SK-N-SH (cell line): Measurements from ENCODE around the gene XKR7. TPM values are rescaled to one million over a fixed set of nuclear protein-coding genes. Genes with fewer than 3 reads are reported as not detected.

Experiments
- EP300 ChIP-seq, 2 experiments: IDR thresholded peaks; 2 replicates each; pipeline versions ENCODE4 v1.4.0 to v1.6.1; 2012; ENCODE audit warnings: borderline replicate concordance in 1 of 2, low read depth in 1 of 2, low read length in 1 of 2
- EZH2phosphoT487 ChIP-seq: fragments of 200-600 bp; sonication (generic); IDR thresholded peaks from 2 replicates; pipeline ENCODE4 v1.6.1; 2017; ENCODE audit warnings: low read depth, mixed run types, mild to moderate bottlenecking, antibody characterized with exemption, moderate library complexity, borderline replicate concordance
- NRF1 ChIP-seq: IDR thresholded peaks from 2 replicates; pipeline ENCODE4 v1.6.1; 2012; ENCODE audit warnings: low read depth, mild to moderate bottlenecking, low read length
- RCOR1 ChIP-seq: fragments of 150-350 bp; IDR thresholded peaks from 2 replicates; pipeline ENCODE4 v1.6.1; 2017; ENCODE audit warnings: antibody characterized with exemption, low read length
- SIN3A ChIP-seq: IDR thresholded peaks from 2 replicates; pipeline ENCODE4 v1.6.1; 2012; ENCODE audit warnings: low read depth, mild to moderate bottlenecking, low read length, moderate library complexity, borderline replicate concordance
- polyA plus RNA-seq, 3 experiments: library from polyadenylated mRNA; depleted of rRNA; stranded (reverse); fragments of >200 nt; gene quantifications; 2 replicates each; pipeline ENCODE4 v1.2.3, GENCODE V29; 2012
- small RNA-seq, 7 experiments: library from RNA; depleted of rRNA; stranded (forward); fragments of <200 nt; gene quantifications; one replicate each; pipeline ENCODE3, GENCODE V24; 2012
- TF ChIP-seq, protein P1 (sequence below): IDR thresholded peaks from 2 replicates; pipeline ENCODE4 v1.4.0; 2012; ENCODE audit warnings: low read depth, borderline replicate concordance
- TF ChIP-seq, protein P2 (sequence below): IDR thresholded peaks from 2 replicates; pipeline ENCODE4 v1.6.1; 2012; ENCODE audit warnings: mild to moderate bottlenecking, low read depth, low read length, moderate library complexity
- TF ChIP-seq, protein P3 (sequence below): IDR thresholded peaks from 2 replicates; pipeline ENCODE4; 2012

XKR7 gene
- polyA plus RNA-seq, 1 of the 3 experiments (the other 2 are of a cell fraction): 0.02 TPM

DNA sequence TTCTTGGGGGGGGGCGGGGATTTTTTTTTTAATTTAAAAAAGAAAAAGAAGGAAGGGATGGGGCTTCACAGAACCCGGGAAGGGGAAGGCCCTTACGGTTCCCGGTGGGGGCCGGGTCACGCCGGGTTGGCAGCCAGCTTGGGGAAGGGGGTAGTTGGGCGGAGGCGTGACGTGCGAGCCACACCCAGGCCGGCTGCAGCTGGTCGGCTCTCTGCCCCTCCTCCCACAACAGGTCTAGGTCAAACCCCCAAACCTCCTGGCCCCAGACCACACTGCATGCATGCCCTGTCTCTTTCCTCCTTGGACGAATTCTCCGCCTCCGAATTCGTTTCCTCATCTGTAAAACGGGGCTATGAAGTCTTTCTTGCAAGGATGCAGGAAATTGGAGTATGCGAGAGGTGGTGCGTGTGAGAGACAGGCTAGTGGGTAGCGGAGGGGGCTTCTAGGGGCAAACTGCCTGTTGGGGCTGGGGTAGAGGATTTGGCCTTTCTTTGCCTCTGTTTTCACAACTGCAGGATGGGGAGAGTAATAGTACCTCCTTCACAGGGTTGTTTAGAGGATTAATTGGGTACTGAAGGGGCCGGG is 84.9 kb downstream of the XKR7 start (continued):
- TF ChIP-seq, protein P1, sequence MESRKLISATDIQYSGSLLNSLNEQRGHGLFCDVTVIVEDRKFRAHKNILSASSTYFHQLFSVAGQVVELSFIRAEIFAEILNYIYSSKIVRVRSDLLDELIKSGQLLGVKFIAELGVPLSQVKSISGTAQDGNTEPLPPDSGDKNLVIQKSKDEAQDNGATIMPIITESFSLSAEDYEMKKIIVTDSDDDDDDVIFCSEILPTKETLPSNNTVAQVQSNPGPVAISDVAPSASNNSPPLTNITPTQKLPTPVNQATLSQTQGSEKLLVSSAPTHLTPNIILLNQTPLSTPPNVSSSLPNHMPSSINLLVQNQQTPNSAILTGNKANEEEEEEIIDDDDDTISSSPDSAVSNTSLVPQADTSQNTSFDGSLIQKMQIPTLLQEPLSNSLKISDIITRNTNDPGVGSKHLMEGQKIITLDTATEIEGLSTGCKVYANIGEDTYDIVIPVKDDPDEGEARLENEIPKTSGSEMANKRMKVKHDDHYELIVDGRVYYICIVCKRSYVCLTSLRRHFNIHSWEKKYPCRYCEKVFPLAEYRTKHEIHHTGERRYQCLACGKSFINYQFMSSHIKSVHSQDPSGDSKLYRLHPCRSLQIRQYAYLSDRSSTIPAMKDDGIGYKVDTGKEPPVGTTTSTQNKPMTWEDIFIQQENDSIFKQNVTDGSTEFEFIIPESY: no peak
- TF ChIP-seq, protein P2, sequence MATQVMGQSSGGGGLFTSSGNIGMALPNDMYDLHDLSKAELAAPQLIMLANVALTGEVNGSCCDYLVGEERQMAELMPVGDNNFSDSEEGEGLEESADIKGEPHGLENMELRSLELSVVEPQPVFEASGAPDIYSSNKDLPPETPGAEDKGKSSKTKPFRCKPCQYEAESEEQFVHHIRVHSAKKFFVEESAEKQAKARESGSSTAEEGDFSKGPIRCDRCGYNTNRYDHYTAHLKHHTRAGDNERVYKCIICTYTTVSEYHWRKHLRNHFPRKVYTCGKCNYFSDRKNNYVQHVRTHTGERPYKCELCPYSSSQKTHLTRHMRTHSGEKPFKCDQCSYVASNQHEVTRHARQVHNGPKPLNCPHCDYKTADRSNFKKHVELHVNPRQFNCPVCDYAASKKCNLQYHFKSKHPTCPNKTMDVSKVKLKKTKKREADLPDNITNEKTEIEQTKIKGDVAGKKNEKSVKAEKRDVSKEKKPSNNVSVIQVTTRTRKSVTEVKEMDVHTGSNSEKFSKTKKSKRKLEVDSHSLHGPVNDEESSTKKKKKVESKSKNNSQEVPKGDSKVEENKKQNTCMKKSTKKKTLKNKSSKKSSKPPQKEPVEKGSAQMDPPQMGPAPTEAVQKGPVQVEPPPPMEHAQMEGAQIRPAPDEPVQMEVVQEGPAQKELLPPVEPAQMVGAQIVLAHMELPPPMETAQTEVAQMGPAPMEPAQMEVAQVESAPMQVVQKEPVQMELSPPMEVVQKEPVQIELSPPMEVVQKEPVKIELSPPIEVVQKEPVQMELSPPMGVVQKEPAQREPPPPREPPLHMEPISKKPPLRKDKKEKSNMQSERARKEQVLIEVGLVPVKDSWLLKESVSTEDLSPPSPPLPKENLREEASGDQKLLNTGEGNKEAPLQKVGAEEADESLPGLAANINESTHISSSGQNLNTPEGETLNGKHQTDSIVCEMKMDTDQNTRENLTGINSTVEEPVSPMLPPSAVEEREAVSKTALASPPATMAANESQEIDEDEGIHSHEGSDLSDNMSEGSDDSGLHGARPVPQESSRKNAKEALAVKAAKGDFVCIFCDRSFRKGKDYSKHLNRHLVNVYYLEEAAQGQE: no peak
- TF ChIP-seq EZH2phosphoT487: no peak
- no peak for TF ChIP-seq SIN3A
- TF ChIP-seq EP300 (IDR thresholded peaks at IDR 0.05; ENCODE audit: borderline replicate concordance in 1 of 2, low read depth in 1 of 2, low read length in 1 of 2): no peak
- no peak for TF ChIP-seq NRF1
- TF ChIP-seq RCOR1: no peak
- TF ChIP-seq, protein P3, sequence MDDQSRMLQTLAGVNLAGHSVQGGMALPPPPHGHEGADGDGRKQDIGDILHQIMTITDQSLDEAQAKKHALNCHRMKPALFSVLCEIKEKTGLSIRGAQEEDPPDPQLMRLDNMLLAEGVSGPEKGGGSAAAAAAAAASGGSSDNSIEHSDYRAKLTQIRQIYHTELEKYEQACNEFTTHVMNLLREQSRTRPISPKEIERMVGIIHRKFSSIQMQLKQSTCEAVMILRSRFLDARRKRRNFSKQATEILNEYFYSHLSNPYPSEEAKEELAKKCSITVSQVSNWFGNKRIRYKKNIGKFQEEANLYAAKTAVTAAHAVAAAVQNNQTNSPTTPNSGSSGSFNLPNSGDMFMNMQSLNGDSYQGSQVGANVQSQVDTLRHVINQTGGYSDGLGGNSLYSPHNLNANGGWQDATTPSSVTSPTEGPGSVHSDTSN: no peak

Small RNAs within 50 kb of the gene (small RNA-seq; reads per million reads assigned to genes)
- gene RNA5SP481 (0 to 2.0 (median 0) reads per million in 7 experiments), gene RNA5SP482 (0 reads per million in 7 experiments)

Other genes starting within 250 kb of the XKR7 start
- 99.9 and 103 TPM in 2 replicates for gene BCL2L1, start 245.3 kb upstream of the XKR7 start, polyA plus RNA-seq (2012; rRNA removed)
- 14.4 and 17.1 TPM in 2 replicates for gene TPX2, start 228.9 kb upstream of the XKR7 start, polyA plus RNA-seq (2012; rRNA removed)
- gene MYLK2, start 148.8 kb upstream of the XKR7 start, polyA plus RNA-seq (2012; rRNA removed): 0.21 and 0.31 TPM in 2 replicates
- 0.73 and 0.99 TPM in 2 replicates for gene FOXS1, start 122.5 kb upstream of the XKR7 start, polyA plus RNA-seq (2012; rRNA removed)
- 4.3 and 5.4 TPM in 2 replicates for gene DUSP15, start 97.6 kb upstream of the XKR7 start, polyA plus RNA-seq (2012; rRNA removed)
- gene TTLL9, start 97.5 kb upstream of the XKR7 start, polyA plus RNA-seq (2012; rRNA removed): 0.23 and 0.32 TPM in 2 replicates
- gene PDRG1, start 16.1 kb upstream of the XKR7 start, polyA plus RNA-seq (2012; rRNA removed): 18.9 and 19.7 TPM in 2 replicates
- gene CCM2L, start 42.3 kb downstream of the XKR7 start, polyA plus RNA-seq (2012; rRNA removed): not detected in 2 replicates
- gene HCK, start 84.1 kb downstream of the XKR7 start, polyA plus RNA-seq (2012; rRNA removed): not detected in 2 replicates
- 61.0 and 67.8 TPM in 2 replicates for gene TM9SF4, start 141.6 kb downstream of the XKR7 start, polyA plus RNA-seq (2012; rRNA removed)
- gene PLAGL2, start 239.6 kb downstream of the XKR7 start, polyA plus RNA-seq (2012; rRNA removed): 4.0 and 4.3 TPM in 2 replicates
- 35.6 and 40.5 TPM in 2 replicates for gene POFUT1, start 239.7 kb downstream of the XKR7 start, polyA plus RNA-seq (2012; rRNA removed)